ENCODE data around the gene NQO2.
"Not testable (repeated sequence)": the region's sequence is repeated elsewhere in the genome, so short reads cannot be mapped to it uniquely, and the experiment has no call there.

NQO2 gene

GRCh38 chr6:3061501-3061941 lies 61.8 kb downstream of the NQO2 start:
- no peak overlapping the region for H3K4me3 Mint-ChIP-seq
- H3K36me3 Mint-ChIP-seq (ENCODE audit: low read depth) = peaks cover 2% of the 10 kb centered on the region
- H3K27ac Mint-ChIP-seq = no peak overlapping the region
- H3K9me3 Mint-ChIP-seq = peaks cover 21% of the 10 kb centered on the region
- no peak for TF ChIP-seq CTCF (IDR thresholded peaks at IDR 0.05)
- peaks cover 24% of the 10 kb centered on the region for H3K27me3 Mint-ChIP-seq (ENCODE audit: low read depth, poor library complexity)
- DNase-seq = no peak
- peaks cover 8% of the 10 kb centered on the region for H3K4me1 Mint-ChIP-seq

GRCh38 chr6:3063340-3063732 lies 63.6 kb downstream of the NQO2 start:
- peaks cover 37% of the 10 kb centered on the region for H3K9me3 Mint-ChIP-seq
- H3K27me3 Mint-ChIP-seq (ENCODE audit: low read depth, poor library complexity) = peaks cover 22% of the 10 kb centered on the region
- H3K27ac Mint-ChIP-seq, DNase-seq: not testable (repeated sequence)
- H3K4me1 Mint-ChIP-seq = peaks cover 12% of the 10 kb centered on the region
- H3K36me3 Mint-ChIP-seq (ENCODE audit: low read depth) = peaks cover 14% of the 10 kb centered on the region
- peak overlapping the region; percentile 91 for H3K4me3 Mint-ChIP-seq

- no peak overlapping the region for H3K27ac Mint-ChIP-seq
Measured at GRCh38 chr6:3063733-3064700, 64.3 kb downstream of the NQO2 start.

DNA sequence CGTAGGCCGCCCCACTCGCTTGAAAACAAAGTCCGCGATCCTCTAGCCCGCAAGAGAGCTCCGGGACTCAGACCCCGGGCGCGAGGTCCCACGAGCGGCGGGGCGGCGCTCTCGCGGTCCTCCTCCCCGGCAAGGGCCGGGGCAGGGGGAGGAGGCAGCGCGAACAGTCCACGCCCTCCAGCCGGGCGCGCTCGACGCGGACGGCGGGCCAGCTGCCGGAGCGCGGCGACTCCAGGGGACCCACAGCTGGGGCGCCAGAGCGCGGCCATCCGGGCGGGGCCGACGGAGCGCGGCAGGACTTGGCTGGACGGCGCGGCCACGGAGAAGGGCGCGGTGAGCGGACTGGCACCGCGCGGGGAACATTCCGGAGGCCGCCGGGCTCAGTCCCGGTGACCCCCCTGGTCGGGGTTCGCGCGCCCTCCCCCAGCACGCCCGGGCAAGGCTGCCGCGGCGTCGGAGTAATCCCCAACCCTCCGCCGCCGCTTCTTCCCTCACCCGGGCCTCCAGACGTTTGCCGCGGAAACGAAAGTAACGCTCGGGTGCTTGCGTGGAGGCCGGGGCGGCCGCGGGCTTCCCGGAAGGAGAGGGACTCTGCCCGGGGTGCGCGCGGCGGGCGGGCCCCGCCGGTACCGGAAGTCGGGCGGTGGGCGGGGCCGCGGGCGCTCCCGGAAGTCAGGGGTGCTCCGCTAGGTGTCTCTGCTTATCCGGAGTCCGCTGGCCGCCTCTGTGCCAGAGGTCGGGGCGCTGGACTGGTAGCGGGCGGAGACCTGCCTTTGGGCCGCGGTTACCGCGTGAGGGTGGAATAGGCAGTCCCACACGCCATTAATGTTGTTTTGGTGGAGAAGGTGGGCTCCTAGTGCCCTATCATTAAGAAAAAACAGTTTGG lies 68.9 kb downstream of the NQO2 start, which contains the start of gene RIPK1:
RIPK1 (plus strand) TSS at position 166 of the 886 bp plus-strand sequence. CDS start 8,330 bp downstream, outside the sequence.
- Mint-ChIP-seq H3K27me3 (ENCODE audit: low read depth, poor library complexity) (peaks cover 22% of the 10 kb centered on the region), H3K4me1 (peaks cover 34% of the 10 kb centered on the region), H3K27ac (peak within 1 kb of the TSS; percentile 98), H3K9me3 (peaks cover 33% of the 10 kb centered on the region), H3K4me3 (peak within 1 kb of the TSS; percentile 92), H3K36me3 (ENCODE audit: low read depth) (peaks cover 15% of the 10 kb centered on the region)
- peak; percentile 92 for DNase-seq
- TF ChIP-seq CTCF (IDR thresholded peaks at IDR 0.05) = no peak

More at GRCh38 chr6:3063733-3064700, 64.3 kb downstream of the NQO2 start:
- peaks cover 14% of the 10 kb centered on the region for H3K36me3 Mint-ChIP-seq (ENCODE audit: low read depth)
- H3K27me3 Mint-ChIP-seq (ENCODE audit: low read depth, poor library complexity) = peaks cover 22% of the 10 kb centered on the region
- H3K4me1 Mint-ChIP-seq = peaks cover 14% of the 10 kb centered on the region
- H3K4me3 Mint-ChIP-seq = peak overlapping the region; percentile 91
- H3K9me3 Mint-ChIP-seq = peaks cover 37% of the 10 kb centered on the region
- no peak for TF ChIP-seq CTCF (IDR thresholded peaks at IDR 0.05)
- peak; percentile 80 for DNase-seq
